WERI-Rb-1 (cell line): ENCODE data around the gene C20orf141.
A peak's percentile ranks its signal among the peaks of the same experiment; 100 is the strongest.
"Not testable (repeated sequence)": the region's sequence is repeated elsewhere in the genome, so short reads cannot be mapped to it uniquely, and the experiment has no call there.

Source experiments
- DNase-seq: peaks from one replicate; pipeline ENCODE4 v3.0.0-alpha.2; 2020
- H3K27ac ChIP-seq: fragments of 250-450 bp; sonication (Bioruptor Pico); 2 replicates; pipeline ENCODE4 v1.5.1; 2020; ENCODE audit warnings: mild to moderate bottlenecking, moderate library complexity
- H3K27me3 ChIP-seq: fragments of 250-450 bp; sonication (Bioruptor Pico); 2 replicates; pipeline ENCODE4 v1.5.1; 2021; ENCODE audit warnings: mild to moderate bottlenecking, low read depth, moderate library complexity; ENCODE audit not compliant: insufficient read depth, severe bottlenecking
- H3K36me3 ChIP-seq: fragments of 250-450 bp; sonication (Bioruptor Pico); 2 replicates; pipeline ENCODE4 v1.5.1; 2020; ENCODE audit warnings: mild to moderate bottlenecking, moderate library complexity
- H3K4me3 ChIP-seq: 2 replicates; pipeline ENCODE4 v1.5.1; 2011; ENCODE audit warnings: low read depth, mild to moderate bottlenecking, control low read depth, low read length
- H3K9me3 ChIP-seq: fragments of 250-450 bp; sonication (Bioruptor Pico); 2 replicates; pipeline ENCODE4 v1.5.1; 2021; ENCODE audit warnings: mild to moderate bottlenecking, moderate library complexity; ENCODE audit not compliant: severe bottlenecking
- TF ChIP-seq, protein P1 (sequence below): IDR thresholded peaks from 2 replicates; pipeline ENCODE4 v1.5.1; 2011; ENCODE audit warnings: low read depth, mild to moderate bottlenecking, control low read depth, inconsistent platforms, low read length

Gene C20orf141

GRCh38 chr20:2807019-2807418 is 7.8 kb upstream of the C20orf141 start:
- no peak overlapping the region for H3K4me3 ChIP-seq
- no peaks in the 10 kb centered on the region for H3K27me3 ChIP-seq

GRCh38 chr20:2807929-2808328 is 6.9 kb upstream of the C20orf141 start:
- H3K36me3 ChIP-seq, H3K4me3 ChIP-seq, H3K27ac ChIP-seq, DNase-seq, H3K27me3 ChIP-seq: not testable (repeated sequence)
- peaks cover 15% of the 10 kb centered on the region for H3K9me3 ChIP-seq

More at GRCh38 chr20:2807019-2807418, 7.8 kb upstream of the C20orf141 start:
- TF ChIP-seq, protein P1, sequence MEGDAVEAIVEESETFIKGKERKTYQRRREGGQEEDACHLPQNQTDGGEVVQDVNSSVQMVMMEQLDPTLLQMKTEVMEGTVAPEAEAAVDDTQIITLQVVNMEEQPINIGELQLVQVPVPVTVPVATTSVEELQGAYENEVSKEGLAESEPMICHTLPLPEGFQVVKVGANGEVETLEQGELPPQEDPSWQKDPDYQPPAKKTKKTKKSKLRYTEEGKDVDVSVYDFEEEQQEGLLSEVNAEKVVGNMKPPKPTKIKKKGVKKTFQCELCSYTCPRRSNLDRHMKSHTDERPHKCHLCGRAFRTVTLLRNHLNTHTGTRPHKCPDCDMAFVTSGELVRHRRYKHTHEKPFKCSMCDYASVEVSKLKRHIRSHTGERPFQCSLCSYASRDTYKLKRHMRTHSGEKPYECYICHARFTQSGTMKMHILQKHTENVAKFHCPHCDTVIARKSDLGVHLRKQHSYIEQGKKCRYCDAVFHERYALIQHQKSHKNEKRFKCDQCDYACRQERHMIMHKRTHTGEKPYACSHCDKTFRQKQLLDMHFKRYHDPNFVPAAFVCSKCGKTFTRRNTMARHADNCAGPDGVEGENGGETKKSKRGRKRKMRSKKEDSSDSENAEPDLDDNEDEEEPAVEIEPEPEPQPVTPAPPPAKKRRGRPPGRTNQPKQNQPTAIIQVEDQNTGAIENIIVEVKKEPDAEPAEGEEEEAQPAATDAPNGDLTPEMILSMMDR = no peak
- peaks cover 11% of the 10 kb centered on the region for H3K9me3 ChIP-seq
- no peaks in the 10 kb centered on the region for H3K36me3 ChIP-seq
- no peak overlapping the region for H3K27ac ChIP-seq
- no peak for DNase-seq

- Histone ChIP-seq H3K9me3 (peaks cover 15% of the 10 kb centered on the region), H3K27me3 (no peaks in the 10 kb centered on the region), H3K27ac (no peak overlapping the region; the same call in 1 of the 2 replicates), H3K4me3 (no peak overlapping the region), H3K36me3 (no peaks in the 10 kb centered on the region)
- DNase-seq = no peak
- TF ChIP-seq, protein P1 = no peak
These were observed 5.1 kb upstream of the C20orf141 start for GRCh38 chr20:2809690-2810089.

DNA sequence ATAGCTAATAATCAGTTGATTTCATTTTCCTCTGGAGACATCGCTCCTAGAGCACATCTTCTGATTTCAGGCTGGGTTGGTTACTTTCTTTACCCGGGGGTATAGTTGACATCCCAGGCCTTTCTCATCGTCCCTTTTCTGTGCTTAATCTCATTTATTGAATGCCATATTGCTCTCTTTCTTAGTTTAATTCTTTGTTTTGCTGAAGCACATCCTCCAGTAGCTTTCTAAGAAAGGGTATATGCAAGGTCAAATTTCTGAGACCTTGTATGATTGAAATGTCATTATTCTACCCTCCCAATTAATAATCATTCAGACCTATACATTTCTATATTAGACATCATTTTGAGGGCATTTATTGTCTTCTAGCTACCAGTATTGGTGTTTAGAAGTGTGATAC is 2.6 kb upstream of the C20orf141 start:
- peaks cover 15% of the 10 kb centered on the region for H3K9me3 ChIP-seq
- H3K27me3 ChIP-seq = no peaks in the 10 kb centered on the region
- no peak overlapping the region for H3K27ac ChIP-seq
- no peak for DNase-seq
- H3K36me3 ChIP-seq = no peaks in the 10 kb centered on the region
- TF ChIP-seq, protein P1 = no peak
- H3K4me3 ChIP-seq = no peak overlapping the region

DNA sequence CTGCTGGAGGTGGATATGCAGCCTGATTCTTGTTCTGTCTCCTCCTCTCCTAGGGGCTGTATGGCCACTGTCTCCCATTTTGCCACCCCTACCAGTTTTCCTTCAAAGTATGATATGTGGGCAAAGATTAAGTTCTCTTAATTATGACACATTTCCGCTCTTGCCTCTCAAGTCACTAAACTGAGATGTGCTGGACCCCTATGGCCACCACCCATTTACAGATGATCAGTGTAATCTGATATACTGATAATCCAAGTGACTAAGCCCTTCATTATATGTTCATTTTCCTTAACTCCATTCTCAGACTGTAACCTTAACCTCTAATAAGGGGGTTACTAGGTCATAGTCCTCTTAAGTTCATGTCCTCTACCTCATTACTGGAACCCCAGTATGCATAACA is 711 bp upstream of the C20orf141 start:
- H3K4me3 ChIP-seq = peak overlapping the region; percentile 5
- no peaks in the 10 kb centered on the region for H3K36me3 ChIP-seq
- peaks cover 15% of the 10 kb centered on the region for H3K9me3 ChIP-seq
- TF ChIP-seq, protein P1 = no peak
- H3K27ac ChIP-seq = peak overlapping the region; percentile 74
- DNase-seq = no peak
- H3K27me3 ChIP-seq = no peaks in the 10 kb centered on the region

GRCh38 chr20:2815242-2815900 is 584 bp downstream of the C20orf141 start:
- H3K4me3 ChIP-seq = peak overlapping the region; percentile 4; the same call in 1 of the 2 replicates
- H3K27me3 ChIP-seq = no peaks in the 10 kb centered on the region
- TF ChIP-seq, protein P1 = no peak
- H3K9me3 ChIP-seq = peaks cover 10% of the 10 kb centered on the region
- H3K36me3 ChIP-seq = no peaks in the 10 kb centered on the region
- peak overlapping the region; percentile 74 for H3K27ac ChIP-seq
- DNase-seq = no peak
